Loucy (cell line): ENCODE results near the gene SNX13.

Source experiments
- H2AFZ ChIP-seq: fragments of 200-600 bp; sonication (generic); 2 replicates; pipeline ENCODE4 v1.6.0; 2016; ENCODE audit warnings: antibody characterized with exemption, mild to moderate bottlenecking, low read length, moderate library complexity
- H3F3A ChIP-seq: fragments of 200-600 bp; 2 replicates; pipeline ENCODE4 v1.6.0; 2016; ENCODE audit warnings: antibody characterized with exemption, low read depth, mild to moderate bottlenecking
- H3K27me3 ChIP-seq: fragments of 200-600 bp; sonication (generic); 2 replicates; pipeline ENCODE4 v1.6.1; 2014; ENCODE audit warnings: low read length, mild to moderate bottlenecking; ENCODE audit not compliant: insufficient read depth, poor library complexity, severe bottlenecking
- H3K36me3 ChIP-seq: fragments of 200-600 bp; sonication (generic); 2 replicates; pipeline ENCODE4 v1.6.1; 2016; ENCODE audit warnings: low read length; ENCODE audit not compliant: insufficient read depth
- H3K4me1 ChIP-seq: fragments of 200-600 bp; sonication (generic); 2 replicates; pipeline ENCODE4 v1.5.1; 2014; ENCODE audit warnings: low read length, mild to moderate bottlenecking; ENCODE audit not compliant: insufficient read depth, poor library complexity, severe bottlenecking
- H3K4me2 ChIP-seq: fragments of 200-600 bp; sonication (generic); 2 replicates; pipeline ENCODE4 v1.6.0; 2014; ENCODE audit warnings: antibody characterized with exemption, low read length, low read depth, mild to moderate bottlenecking; ENCODE audit not compliant: poor library complexity, severe bottlenecking
- H3K4me3 ChIP-seq: fragments of 200-600 bp; sonication (generic); 2 replicates; pipeline ENCODE4 v1.5.1; 2014; ENCODE audit warnings: low read length, mild to moderate bottlenecking, mixed read lengths; ENCODE audit not compliant: poor library complexity, severe bottlenecking
- H3K79me2 ChIP-seq: fragments of 200-600 bp; sonication (generic); 2 replicates; pipeline ENCODE4 v1.6.1; 2014; ENCODE audit warnings: low read length; ENCODE audit not compliant: insufficient read depth
- H3K9ac ChIP-seq: fragments of 200-600 bp; sonication (generic); 2 replicates; pipeline ENCODE4 v1.6.0; 2014; ENCODE audit warnings: mild to moderate bottlenecking, low read depth, low read length, moderate library complexity; ENCODE audit not compliant: poor library complexity, severe bottlenecking
- H3K9me2 ChIP-seq: fragments of 200-600 bp; sonication (generic); replicated peaks from 2 replicates; pipeline ENCODE4 v1.6.1; 2016; ENCODE audit warnings: low read depth, low read length, mixed read lengths
- H3K9me3 ChIP-seq: fragments of 200-600 bp; sonication (generic); 2 replicates; pipeline ENCODE4 v1.6.1; 2014; ENCODE audit warnings: mild to moderate bottlenecking, antibody characterized with exemption, low read length, low read depth; ENCODE audit not compliant: insufficient read depth
- H4K20me1 ChIP-seq: fragments of 200-600 bp; sonication (generic); 2 replicates; pipeline ENCODE4 v1.6.0; 2014; ENCODE audit warnings: antibody characterized with exemption, low read length, mild to moderate bottlenecking; ENCODE audit not compliant: insufficient read depth, poor library complexity, severe bottlenecking
- EZH2phosphoT487 ChIP-seq: fragments of 200-600 bp; IDR thresholded peaks from 2 replicates; pipeline ENCODE4 v1.6.1; 2018; ENCODE audit warnings: antibody characterized with exemption, mild to moderate bottlenecking, moderate library complexity, borderline replicate concordance
- TF ChIP-seq, protein P1 (sequence below): fragments of 200-600 bp; sonication (generic); conservative IDR thresholded peaks from 2 replicates; pipeline ENCODE4 v1.5.1; 2014; ENCODE audit warnings: mild to moderate bottlenecking, antibody characterized with exemption, low read length

SNX13 gene

DNA sequence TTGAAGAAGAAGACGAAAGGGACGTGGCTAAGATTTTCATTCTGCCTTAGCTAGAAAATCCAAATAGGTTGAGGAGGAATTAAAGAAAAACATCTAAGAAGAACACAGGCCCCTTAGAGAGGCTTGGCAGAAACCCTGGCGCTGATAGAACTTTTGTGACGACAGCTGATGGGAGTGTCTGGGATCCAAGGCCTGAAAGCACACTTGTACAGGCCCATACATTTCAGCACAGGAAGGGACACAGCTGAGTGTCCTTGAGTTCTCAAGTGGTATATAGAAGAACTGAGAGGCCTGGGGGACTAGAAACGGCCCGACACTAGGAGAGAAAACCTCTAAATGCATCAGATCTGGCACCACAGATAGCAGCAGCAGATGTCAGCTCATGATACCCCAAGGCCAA lies 47.8 kb upstream of the SNX13 start:
- Histone ChIP-seq H3K27me3 (no peaks in the 10 kb centered on the region), H3K4me3 (no peak overlapping the region), H3K9ac (no peak overlapping the region), H3K4me1 (no peaks in the 10 kb centered on the region), H3K4me2 (no peak overlapping the region), H3K9me2 (no peaks in the 10 kb centered on the region), H4K20me1 (no peaks in the 10 kb centered on the region), H3K9me3 (no peaks in the 10 kb centered on the region), H3K36me3 (no peaks in the 10 kb centered on the region), H3F3A (no peaks in the 10 kb centered on the region), H2AFZ (no peak overlapping the region), H3K79me2 (no peaks in the 10 kb centered on the region)
- no peak for TF ChIP-seq EZH2phosphoT487
- TF ChIP-seq, protein P1, sequence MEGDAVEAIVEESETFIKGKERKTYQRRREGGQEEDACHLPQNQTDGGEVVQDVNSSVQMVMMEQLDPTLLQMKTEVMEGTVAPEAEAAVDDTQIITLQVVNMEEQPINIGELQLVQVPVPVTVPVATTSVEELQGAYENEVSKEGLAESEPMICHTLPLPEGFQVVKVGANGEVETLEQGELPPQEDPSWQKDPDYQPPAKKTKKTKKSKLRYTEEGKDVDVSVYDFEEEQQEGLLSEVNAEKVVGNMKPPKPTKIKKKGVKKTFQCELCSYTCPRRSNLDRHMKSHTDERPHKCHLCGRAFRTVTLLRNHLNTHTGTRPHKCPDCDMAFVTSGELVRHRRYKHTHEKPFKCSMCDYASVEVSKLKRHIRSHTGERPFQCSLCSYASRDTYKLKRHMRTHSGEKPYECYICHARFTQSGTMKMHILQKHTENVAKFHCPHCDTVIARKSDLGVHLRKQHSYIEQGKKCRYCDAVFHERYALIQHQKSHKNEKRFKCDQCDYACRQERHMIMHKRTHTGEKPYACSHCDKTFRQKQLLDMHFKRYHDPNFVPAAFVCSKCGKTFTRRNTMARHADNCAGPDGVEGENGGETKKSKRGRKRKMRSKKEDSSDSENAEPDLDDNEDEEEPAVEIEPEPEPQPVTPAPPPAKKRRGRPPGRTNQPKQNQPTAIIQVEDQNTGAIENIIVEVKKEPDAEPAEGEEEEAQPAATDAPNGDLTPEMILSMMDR: no peak

DNA sequence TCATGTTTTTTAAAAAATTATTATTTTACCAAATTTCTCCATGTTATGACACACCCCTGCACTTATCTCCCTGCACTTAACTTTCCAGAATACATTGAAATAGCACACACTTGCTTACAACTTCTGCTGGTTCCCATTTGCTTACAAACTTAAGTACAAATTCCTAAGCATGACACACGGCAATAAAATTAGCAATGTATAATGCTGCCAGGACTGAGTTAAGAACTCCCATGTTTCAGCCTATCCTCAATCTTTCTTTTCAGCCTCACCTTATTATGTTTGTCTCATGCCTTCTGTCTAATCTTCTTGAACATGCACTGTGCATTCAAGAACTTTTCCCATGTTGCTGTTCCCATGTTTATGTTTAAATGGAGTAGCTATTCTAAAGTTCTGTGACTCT lies 46.6 kb upstream of the SNX13 start:
- Histone ChIP-seq H3K4me1 (no peaks in the 10 kb centered on the region), H3K4me2 (no peak overlapping the region), H2AFZ (0 out of 2 replicates have a peak overlapping the region, but pooled peaks have one; percentile 6), H3K9ac (no peak overlapping the region), H3F3A (no peaks in the 10 kb centered on the region), H3K4me3 (no peak overlapping the region), H3K9me2 (no peaks in the 10 kb centered on the region), H3K79me2 (no peaks in the 10 kb centered on the region), H4K20me1 (no peaks in the 10 kb centered on the region), H3K36me3 (no peaks in the 10 kb centered on the region), H3K27me3 (no peaks in the 10 kb centered on the region), H3K9me3 (no peaks in the 10 kb centered on the region)
- TF ChIP-seq, protein P1: no peak
- no peak for TF ChIP-seq EZH2phosphoT487

DNA sequence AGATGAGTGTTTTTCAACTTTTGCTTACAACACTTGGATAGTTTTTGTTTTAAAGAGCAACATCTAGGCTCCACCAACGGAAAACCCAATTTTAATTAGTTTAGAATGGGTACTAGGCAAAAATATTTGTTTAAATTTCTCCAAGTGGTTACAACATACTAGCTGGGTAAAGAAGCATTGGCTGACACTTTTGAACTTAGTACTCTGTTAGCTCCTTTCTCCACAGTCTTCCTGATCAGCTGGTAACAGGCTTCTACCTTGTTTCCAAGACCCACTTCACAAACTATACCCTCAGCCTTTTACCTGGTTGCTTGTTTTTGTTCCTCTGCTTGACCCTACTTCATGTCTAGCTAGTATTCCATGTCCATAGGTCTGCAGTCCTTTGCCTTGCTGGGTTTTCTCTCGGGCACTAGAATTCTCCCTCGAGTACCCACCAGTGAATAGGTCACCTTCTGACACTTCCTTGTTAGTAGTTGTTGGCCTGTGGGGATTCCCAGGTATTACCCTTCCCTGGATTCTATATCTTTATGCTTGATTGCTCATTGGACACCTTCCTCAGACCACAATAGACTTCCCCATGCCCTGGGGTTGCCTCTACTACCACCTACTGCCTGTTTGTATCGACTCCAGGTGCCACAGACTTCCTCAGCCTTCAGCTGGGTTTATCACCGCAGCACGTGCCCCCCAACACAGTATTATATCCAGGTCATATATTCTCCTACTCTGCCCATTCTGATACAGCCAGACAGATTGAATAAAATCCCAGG lies 45.4 kb upstream of the SNX13 start:
- Histone ChIP-seq H3K79me2 (no peaks in the 10 kb centered on the region), H3K4me1 (no peaks in the 10 kb centered on the region), H3K4me2 (no peak overlapping the region), H3K9ac (no peak overlapping the region), H2AFZ (no peak overlapping the region), H3K36me3 (no peaks in the 10 kb centered on the region), H3K27me3 (no peaks in the 10 kb centered on the region), H3F3A (no peaks in the 10 kb centered on the region), H4K20me1 (no peaks in the 10 kb centered on the region), H3K9me3 (peaks cover 4% of the 10 kb centered on the region; the same call in 1 of the 2 replicates), H3K4me3 (no peak overlapping the region), H3K9me2 (no peaks in the 10 kb centered on the region)
- no peak for TF ChIP-seq EZH2phosphoT487
- TF ChIP-seq, protein P1: 0 out of 2 replicates have a peak, but pooled peaks have one; percentile 17
